SJSA1 (cell line): Measurements from ENCODE around the gene IGSF21. TPM values are rescaled to one million over a fixed set of nuclear protein-coding genes. Genes with fewer than 3 reads are reported as not detected.

Experiments used
- DNase-seq, 2 experiments: peaks; one replicate each; pipeline ENCODE4 v3.0.0-alpha.2; 2015 to 2020; ENCODE audit warnings: low spot score in 2 of 2, low read depth in 1 of 2
- H3K27ac ChIP-seq: fragments of 250-450 bp; sonication (Bioruptor Pico); 2 replicates; pipeline ENCODE4 v1.5.1; 2020; ENCODE audit warnings: mild to moderate bottlenecking, moderate library complexity
- H3K27me3 ChIP-seq: fragments of 250-450 bp; sonication (Bioruptor Pico); replicated peaks from 2 replicates; pipeline ENCODE4 v1.5.1; 2020; ENCODE audit warnings: mild to moderate bottlenecking, moderate library complexity
- H3K36me3 ChIP-seq: fragments of 250-450 bp; sonication (Bioruptor Pico); 2 replicates; pipeline ENCODE4 v1.5.1; 2020; ENCODE audit warnings: mild to moderate bottlenecking
- H3K4me1 ChIP-seq: fragments of 250-450 bp; sonication (Bioruptor Pico); replicated peaks from 2 replicates; pipeline ENCODE4 v1.6.1; 2021; ENCODE audit warnings: mild to moderate bottlenecking
- H3K4me3 ChIP-seq: fragments of 250-450 bp; sonication (Bioruptor Pico); 2 replicates; pipeline ENCODE4 v1.5.1; 2020; ENCODE audit warnings: mild to moderate bottlenecking
- H3K9me3 ChIP-seq: fragments of 250-450 bp; sonication (Bioruptor Pico); replicated peaks from 2 replicates; pipeline ENCODE4 v1.5.1; 2020; ENCODE audit warnings: mild to moderate bottlenecking
- total RNA-seq: library from RNA; depleted of rRNA; stranded (reverse); fragments of >200 nt; shearing (Covaris generic); gene quantifications from 2 replicates; pipeline ENCODE4 v1.2.3, GENCODE V29; 2014

The IGSF21 gene
- total RNA-seq, 1 experiment from 2014 or later: not detected

- H3K4me1 ChIP-seq: no peaks in the 10 kb centered on the region
- H3K9me3 ChIP-seq: no peaks in the 10 kb centered on the region
- H3K36me3 ChIP-seq: no peaks in the 10 kb centered on the region
- H3K27ac ChIP-seq: no peak overlapping the region
- H3K4me3 ChIP-seq: no peak overlapping the region
- no peaks in the 10 kb centered on the region; the same call in 1 of the 2 replicates for H3K27me3 ChIP-seq
- DNase-seq: no peak
Measured at GRCh38 chr1:18417316-18418269, 310.0 kb downstream of the IGSF21 start.

DNA sequence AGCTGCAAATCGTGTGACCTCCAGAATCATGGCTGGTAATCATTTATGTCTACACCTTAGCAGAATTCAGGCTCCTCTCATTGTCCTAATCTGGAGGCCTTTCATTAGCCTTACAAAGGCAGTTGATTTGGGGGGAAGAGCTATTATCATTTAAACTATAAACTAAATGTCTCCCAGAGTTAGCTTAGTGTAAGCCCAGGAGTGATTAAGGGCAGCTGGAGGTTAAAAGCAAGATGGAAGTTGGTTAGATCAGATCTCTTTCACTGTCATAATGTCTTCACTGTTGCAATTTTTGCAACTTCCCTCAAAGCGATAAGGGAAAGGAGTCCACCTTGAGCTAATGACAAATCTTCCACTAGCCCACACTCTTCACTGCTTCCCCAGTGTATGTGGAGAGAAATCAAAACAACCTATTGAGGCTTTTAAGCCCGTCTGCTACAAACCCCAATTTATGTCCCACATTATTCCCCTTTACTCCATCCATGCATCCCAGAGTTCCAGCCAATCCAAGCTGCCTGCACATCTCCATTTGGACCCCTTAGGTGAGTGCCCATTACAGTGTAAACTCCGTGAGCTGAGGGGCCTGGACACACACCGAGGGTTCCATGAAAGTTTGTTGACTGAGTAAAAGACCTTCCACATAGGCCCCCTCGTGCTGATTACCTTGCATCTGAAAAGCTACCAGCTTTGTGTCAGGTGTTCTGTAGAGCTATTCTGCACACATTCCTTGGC, 311.7 kb downstream of the IGSF21 start:
- no peak for DNase-seq
- Histone ChIP-seq H3K4me3 (no peak overlapping the region), H3K27me3 (no peaks in the 10 kb centered on the region; the same call in 1 of the 2 replicates), H3K4me1 (no peaks in the 10 kb centered on the region), H3K36me3 (no peaks in the 10 kb centered on the region), H3K9me3 (no peaks in the 10 kb centered on the region), H3K27ac (no peak overlapping the region)

DNA sequence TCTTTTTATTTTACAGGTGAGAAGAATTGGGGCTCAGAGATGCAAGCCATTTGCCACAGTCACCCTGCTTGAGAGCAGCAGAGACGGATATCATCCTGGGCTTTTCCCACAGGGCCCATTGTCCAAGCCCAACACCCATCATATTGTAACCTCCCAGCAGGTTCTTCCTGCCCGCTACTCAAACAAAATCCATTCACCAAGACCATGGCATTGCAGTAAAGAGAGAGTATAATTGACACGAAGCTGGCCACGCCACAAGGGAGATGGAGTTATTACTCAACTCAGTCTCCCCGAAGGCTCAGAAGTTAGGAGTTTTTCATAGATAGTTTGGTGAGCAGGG, 312.2 kb downstream of the IGSF21 start:
- no peaks in the 10 kb centered on the region for H3K4me1 ChIP-seq
- H3K27ac ChIP-seq: no peak overlapping the region
- DNase-seq: no peak
- H3K36me3 ChIP-seq: no peaks in the 10 kb centered on the region
- no peak overlapping the region for H3K4me3 ChIP-seq
- no peaks in the 10 kb centered on the region; the same call in 1 of the 2 replicates for H3K27me3 ChIP-seq
- no peaks in the 10 kb centered on the region for H3K9me3 ChIP-seq

GRCh38 chr1:18422076-18422777, 314.6 kb downstream of the IGSF21 start:
- H3K27me3 ChIP-seq: no peaks in the 10 kb centered on the region
- H3K27ac ChIP-seq: no peak overlapping the region
- no peak for DNase-seq
- H3K36me3 ChIP-seq: no peaks in the 10 kb centered on the region
- no peak overlapping the region for H3K4me3 ChIP-seq
- no peaks in the 10 kb centered on the region for H3K9me3 ChIP-seq
- H3K4me1 ChIP-seq: no peaks in the 10 kb centered on the region

GRCh38 chr1:18422954-18423353, 315.4 kb downstream of the IGSF21 start:
- no peak for DNase-seq
- Histone ChIP-seq H3K9me3 (no peaks in the 10 kb centered on the region), H3K36me3 (no peaks in the 10 kb centered on the region), H3K27me3 (no peaks in the 10 kb centered on the region), H3K27ac (no peak overlapping the region), H3K4me1 (no peaks in the 10 kb centered on the region), H3K4me3 (no peak overlapping the region)

GRCh38 chr1:18426580-18426979, 319.0 kb downstream of the IGSF21 start:
- H3K36me3 ChIP-seq: no peaks in the 10 kb centered on the region
- no peaks in the 10 kb centered on the region for H3K27me3 ChIP-seq
- no peak overlapping the region for H3K4me3 ChIP-seq
- H3K4me1 ChIP-seq: no peaks in the 10 kb centered on the region
- DNase-seq: no peak
- H3K9me3 ChIP-seq: no peaks in the 10 kb centered on the region
- H3K27ac ChIP-seq: no peak overlapping the region
